HG02840 (cell line): ENCODE data around the gene EHD1.
"Not testable (repeated sequence)": the region's sequence is repeated elsewhere in the genome, so short reads cannot be mapped to it uniquely, and the experiment has no call there.

ENCODE experiments used
- ATAC-seq: cut with Tn5 transposase; IDR thresholded peaks from one replicate; pipeline ENCODE4 v1.9.1; 2021; ENCODE audit warnings: mild to moderate bottlenecking, moderate library complexity, moderate number of reproducible peaks; ENCODE audit not compliant: unreplicated experiment, low FRiP score

The EHD1 gene

GRCh38 chr11:64846998-64847666 is 31.3 kb downstream of the EHD1 start:
- no peak for ATAC-seq

DNA sequence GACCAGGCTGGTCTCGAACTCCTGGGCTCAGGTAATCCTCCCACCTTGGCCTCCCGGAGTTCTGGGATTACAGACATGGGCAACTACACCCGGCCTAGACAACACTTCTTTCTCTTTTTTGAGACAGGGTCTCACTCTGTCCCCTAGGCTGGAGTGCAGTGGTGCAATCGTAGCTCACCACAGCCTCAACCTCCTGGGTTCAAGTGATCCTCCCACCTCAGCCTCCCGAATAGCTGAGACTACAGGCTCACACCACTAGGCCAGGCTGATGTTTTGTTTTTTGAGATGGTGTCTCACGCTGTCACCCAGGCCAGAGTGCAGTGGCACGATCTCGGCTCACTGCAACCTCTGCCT is 32.7 kb downstream of the EHD1 start:
- not testable (repeated sequence) for ATAC-seq

GRCh38 chr11:64845129-64845775 is 33.2 kb downstream of the EHD1 start:
- ATAC-seq: no peak

GRCh38 chr11:64844330-64845128 is 33.9 kb downstream of the EHD1 start, which contains the start of gene CDC42BPG:
Gene CDC42BPG, minus strand, starts transcription at chr11:64844653. Its CDS starts 84 bp downstream, at chr11:64844569.
- no peak for ATAC-seq

- no peak for ATAC-seq
These were observed 34.6 kb downstream of the EHD1 start for GRCh38 chr11:64843686-64844329.

- ATAC-seq: no peak
These were observed 35.4 kb downstream of the EHD1 start for GRCh38 chr11:64842851-64843685.

DNA sequence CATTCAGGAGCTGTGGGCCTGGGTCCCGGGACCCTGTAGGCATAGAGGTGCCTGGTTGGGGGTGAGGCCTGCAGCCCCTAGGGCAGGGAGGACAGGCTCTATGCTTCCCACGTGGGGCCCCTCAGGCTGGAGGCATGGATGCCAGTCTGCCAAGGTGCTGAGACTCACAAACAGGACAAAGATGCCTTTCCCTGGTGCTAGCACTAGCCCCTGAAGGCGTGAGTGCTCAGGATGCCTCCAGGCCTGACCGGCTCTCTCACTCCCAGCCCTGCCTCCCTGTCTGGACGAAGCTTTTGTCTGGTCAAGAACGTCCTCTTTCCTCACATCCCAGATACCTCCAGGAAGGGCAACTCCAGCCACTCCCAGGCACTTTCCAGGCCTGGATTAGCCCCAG is 36.1 kb downstream of the EHD1 start:
- ATAC-seq: no peak

- ATAC-seq: no peak
These were observed 36.6 kb downstream of the EHD1 start for GRCh38 chr11:64841592-64842365.

DNA sequence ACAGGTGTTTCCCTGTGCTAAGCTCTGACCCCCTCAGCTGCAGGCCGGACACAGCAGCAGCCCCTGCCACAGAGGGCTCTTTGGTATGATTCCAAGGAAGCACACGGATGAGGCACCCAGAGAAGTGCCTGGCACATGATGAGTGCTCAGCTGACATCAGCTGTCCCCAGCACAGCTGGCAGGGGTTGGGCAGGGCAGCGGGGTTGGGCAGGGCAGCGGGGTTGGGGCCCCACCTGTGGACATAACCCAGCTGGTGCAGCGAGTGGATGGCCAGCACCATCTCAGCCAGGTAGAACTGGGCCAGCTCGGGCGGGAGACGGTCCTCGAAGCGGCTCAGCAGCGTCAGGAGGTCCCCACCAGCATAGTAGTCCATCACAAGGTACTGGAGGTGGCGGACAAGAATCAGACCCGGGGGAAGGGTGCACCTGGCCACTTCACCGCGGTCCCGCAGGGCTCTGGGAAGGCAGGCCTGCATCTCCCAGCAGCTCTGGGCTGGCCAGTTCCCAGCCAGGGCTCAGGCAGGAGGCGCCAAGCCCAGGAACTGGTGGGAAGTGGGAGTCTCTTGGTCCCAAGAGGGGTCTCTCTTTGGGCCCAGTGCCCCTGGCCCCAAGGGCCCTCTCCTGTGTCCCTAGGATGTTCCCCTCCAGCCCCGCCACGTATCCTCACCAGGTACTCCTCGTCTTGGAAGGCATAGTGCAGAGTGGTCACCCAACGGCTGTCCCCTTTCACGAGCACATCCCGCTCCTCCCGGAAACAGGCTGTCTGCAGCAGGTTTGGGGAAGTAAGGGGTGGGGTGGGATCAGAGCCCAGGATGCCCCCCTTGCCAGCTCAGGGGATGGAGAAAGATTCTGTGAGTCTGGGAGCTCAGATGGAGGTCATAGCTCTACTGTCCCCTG is 38.3 kb downstream of the EHD1 start:
- no peak for ATAC-seq

DNA sequence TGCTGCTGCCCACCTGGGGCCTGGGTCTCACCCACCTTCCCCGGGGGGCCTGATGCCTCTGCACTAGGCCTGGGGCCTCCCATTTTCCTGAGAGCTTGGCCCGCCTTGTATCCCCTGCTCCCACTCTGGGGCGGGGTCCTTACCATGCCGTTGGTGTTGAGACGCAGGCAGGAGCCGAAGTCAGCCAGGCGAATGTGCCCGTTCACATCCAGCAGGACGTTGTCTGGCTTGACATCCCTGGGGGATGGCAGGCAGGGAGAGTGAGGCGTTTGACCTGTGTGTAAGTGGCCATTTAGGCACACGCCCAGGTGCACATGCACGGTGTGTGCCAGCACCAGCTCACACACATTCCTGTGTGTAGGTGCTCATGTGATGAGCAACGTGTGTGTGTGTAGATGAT is 39.1 kb downstream of the EHD1 start:
- no peak for ATAC-seq

DNA sequence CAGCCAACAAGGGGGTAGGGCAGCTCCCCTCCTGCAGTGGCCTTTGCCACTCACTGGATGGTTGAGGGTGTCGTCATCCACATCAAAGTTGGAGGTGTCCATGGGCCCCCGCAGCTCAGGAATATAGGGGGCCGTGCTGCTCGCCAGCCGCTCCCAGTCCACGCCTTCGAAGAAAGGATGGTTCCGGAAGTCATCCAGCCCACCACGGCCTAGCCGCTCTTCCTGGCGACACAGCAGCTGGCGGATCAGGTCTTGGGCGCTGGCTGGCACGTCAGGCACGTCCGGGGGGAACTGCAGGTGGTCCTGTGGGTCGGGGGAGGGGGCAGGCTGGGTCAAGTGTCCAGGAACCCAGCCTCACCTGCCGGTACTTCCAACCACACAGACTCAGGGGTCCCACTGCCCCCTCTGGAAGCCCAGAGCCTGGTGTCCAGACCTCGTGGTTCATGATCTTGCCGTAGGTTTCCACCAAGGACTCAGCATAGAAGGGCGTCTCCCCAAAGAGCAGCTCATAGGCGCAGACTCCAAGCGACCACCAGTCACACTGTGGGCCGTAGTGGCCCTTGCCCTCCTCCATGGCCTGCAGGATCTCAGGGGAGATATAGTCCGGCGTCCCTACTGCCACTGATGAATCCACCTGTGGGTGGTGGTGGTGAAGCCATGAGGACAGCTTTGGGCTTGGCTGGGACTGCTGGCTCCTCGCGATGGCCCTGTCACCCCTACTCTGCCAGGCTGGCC is 39.7 kb downstream of the EHD1 start:
- no peak for ATAC-seq

GRCh38 chr11:64837887-64838351 is 40.5 kb downstream of the EHD1 start:
- no peak for ATAC-seq

DNA sequence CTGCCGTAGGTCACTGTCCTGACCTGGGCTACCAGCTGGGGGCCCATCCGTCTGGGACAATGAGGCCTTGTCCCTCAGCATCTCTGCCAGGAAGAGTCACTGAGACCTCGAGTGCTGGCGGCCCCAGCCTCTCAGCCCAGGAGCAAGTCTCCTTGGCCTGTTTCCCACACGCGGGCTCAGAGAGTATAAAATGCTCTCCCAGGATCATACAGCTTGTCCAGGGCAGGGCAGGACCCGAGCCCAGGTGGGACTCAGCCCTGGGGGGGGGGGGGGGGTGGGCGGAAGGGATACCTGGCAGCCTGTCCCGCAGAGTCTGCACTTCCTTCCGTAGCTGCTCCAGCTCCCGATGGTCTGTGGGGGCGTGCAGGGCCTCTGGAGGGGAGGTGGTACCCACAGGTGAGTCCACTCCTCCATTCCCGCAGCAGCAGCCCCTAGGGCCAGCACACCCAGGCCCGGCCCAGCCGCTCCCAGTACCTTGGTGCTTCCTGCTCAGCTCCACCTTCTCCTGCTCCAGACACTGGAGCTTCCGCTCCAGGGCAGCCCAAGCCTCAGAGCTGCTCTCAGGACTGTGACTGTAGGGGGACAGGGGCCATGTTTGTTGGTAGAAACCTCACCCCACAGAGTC is 41.9 kb downstream of the EHD1 start:
- no peak for ATAC-seq

DNA sequence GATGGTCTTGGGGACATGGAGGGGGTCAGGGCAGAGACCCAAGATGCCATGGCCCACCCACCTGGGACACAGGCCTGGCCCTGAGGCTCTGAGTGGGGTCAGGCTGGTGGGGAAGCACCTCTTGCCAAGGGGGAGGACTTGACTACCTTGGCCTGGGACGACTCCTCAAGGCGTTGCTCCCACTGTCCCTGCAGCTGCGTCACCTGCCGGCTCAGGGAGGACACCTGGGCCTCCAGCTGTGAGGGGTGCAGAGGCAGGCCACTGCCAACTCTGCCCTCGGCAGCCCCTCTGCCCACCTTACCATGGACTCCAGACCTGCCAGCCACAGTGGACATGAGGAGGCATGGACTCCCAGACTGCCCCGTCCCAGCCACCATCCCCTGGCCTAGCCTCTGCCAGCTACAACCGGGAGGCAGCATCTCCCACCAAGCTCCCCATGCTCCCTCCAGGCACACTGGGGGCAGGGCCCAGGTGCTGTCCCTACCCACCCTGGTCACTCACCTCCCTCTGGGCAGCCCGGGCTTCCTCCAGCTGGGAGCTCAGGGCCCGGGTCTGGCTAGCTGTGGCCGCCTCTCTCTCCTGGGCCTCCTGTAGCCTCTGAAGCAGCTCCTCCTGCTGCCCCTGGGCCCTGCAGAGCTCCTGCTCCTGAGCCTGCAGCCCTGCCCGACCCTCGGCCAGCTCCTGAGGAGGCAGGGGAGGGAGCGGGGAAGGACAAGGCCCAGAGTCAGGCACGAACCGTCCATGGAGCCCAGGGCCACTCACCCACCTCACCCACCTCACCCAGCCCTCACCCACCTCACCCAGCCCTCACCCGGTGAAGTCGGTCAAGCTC is 42.6 kb downstream of the EHD1 start:
- ATAC-seq: no peak

GRCh38 chr11:64834723-64835615 is 43.5 kb downstream of the EHD1 start:
- no peak for ATAC-seq
